GM12892 (cell line): ENCODE data around the gene TMBIM1.

Experiments used
- POLR2A ChIP-seq: IDR thresholded peaks from 2 replicates; pipeline ENCODE4 v1.6.1; 2011; ENCODE audit warnings: low read depth, low read length, control low read depth
- POLR2AphosphoS5 ChIP-seq: IDR thresholded peaks from 2 replicates; pipeline ENCODE4 v1.6.1; 2011; ENCODE audit warnings: low read depth, low read length, control low read depth

DNA sequence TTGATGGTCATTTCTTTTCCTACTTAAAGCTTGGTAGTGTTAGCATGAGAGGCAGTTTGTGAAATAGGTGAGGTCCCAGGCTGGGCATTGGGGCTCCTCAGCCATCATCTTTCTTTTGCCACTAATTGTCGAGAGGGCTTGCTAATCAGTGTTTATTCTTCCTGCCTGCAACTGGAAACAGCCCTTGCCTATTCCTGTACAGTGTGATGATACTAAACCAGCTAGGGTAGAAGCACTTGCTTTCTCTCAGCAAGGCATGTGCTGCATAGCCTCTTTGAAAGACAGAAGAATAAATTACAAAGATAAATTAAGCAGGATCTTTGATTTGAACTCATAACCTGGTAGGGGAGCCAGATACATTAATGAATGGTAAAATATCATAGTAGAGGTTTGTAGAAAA, 48.1 kb downstream of the TMBIM1 start:
- TF ChIP-seq POLR2A, result peak; percentile 27; the same call in 1 of the 2 replicates
- TF ChIP-seq POLR2AphosphoS5, result no peak
